Naive thymus-derived CD4-positive, alpha-beta T cell (primary cell): ENCODE measurements around the gene GIPC2. TPM values are rescaled to one million over a fixed set of nuclear protein-coding genes. Genes with fewer than 3 reads are reported as not detected.

Experiments
- ATAC-seq: fragments of 150-1000 bp; cut with Tn5 transposase; 2 replicates; pipeline ENCODE4 v1.10.0; 2021; ENCODE audit warnings: mild to moderate bottlenecking, moderate library complexity
- CTCF ChIA-PET: fragments of 350-600 bp; sonication (Branson Sonifier 250); formaldehyde crosslinking; loops from one replicate; lab custom pipeline; 2021; ENCODE audit warnings: antibody characterized with exemption; lab: Charles Lee
- POLR2A ChIA-PET: fragments of 350-600 bp; sonication (Branson Sonifier 250); formaldehyde crosslinking; loops from one replicate; lab custom pipeline; 2021; ENCODE audit warnings: antibody characterized with exemption, inconsistent platforms; lab: Charles Lee
- DNase-seq, 9 donors: peaks; one replicate each; pipeline versions ENCODE4 v3.0.0 to v3.0.0-alpha.2; 2020 to 2022; ENCODE audit warnings: mixed read lengths in 1 of 9
- H3K27ac ChIP-seq: one replicate; pipeline ENCODE4 v1.7.0; 2013; ENCODE audit warnings: mild to moderate bottlenecking, low read depth, low read length, moderate library complexity
- H3K27me3 ChIP-seq, 2 donors: one replicate each; pipeline ENCODE4 v1.7.0; 2013; ENCODE audit warnings: low read length in 2 of 2, mild to moderate bottlenecking in 2 of 2, moderate library complexity in 2 of 2; ENCODE audit not compliant: control insufficient read depth in 2 of 2, insufficient read depth in 2 of 2
- H3K36me3 ChIP-seq, 3 experiments: 1 replicate in 2 of 3; 2 replicates in 1 of 3; pipeline ENCODE4 v1.7.0; 2013; ENCODE audit warnings: low read length in 3 of 3, mild to moderate bottlenecking in 3 of 3, moderate library complexity in 1 of 3; ENCODE audit not compliant: insufficient read depth in 3 of 3, control insufficient read depth in 2 of 3
- H3K4me1 ChIP-seq, 2 donors: one replicate each; pipeline ENCODE4 v1.7.0; 2013; ENCODE audit warnings: low read length in 2 of 2, mild to moderate bottlenecking in 2 of 2, moderate library complexity in 1 of 2; ENCODE audit not compliant: control insufficient read depth in 2 of 2, insufficient read depth in 2 of 2
- H3K4me3 ChIP-seq: 2 replicates; pipeline ENCODE4 v1.7.0; 2013; ENCODE audit warnings: mild to moderate bottlenecking, low read length
- H3K9me3 ChIP-seq, 3 experiments: 1 replicate in 2 of 3; 2 replicates in 1 of 3; pipeline ENCODE4 v1.7.0; 2013; ENCODE audit warnings: low read length in 3 of 3; ENCODE audit not compliant: control insufficient read depth in 2 of 3
- H3K27ac Mint-ChIP-seq, 9 donors: one replicate each; pipeline ENCODE4 v1.8.0; 2020 to 2022; ENCODE audit warnings: mixed read lengths in 9 of 9, mild to moderate bottlenecking in 8 of 9, moderate library complexity in 5 of 9, inconsistent platforms in 2 of 9
- H3K27me3 Mint-ChIP-seq, 5 donors: one replicate each; pipeline ENCODE4 v1.8.0; 2021 to 2022; ENCODE audit warnings: mixed read lengths in 5 of 5, mild to moderate bottlenecking in 1 of 5
- H3K36me3 Mint-ChIP-seq, 5 donors: one replicate each; pipeline ENCODE4 v1.8.0; 2020 to 2022; ENCODE audit warnings: mixed read lengths in 5 of 5, mild to moderate bottlenecking in 3 of 5, inconsistent platforms in 1 of 5
- H3K4me1 Mint-ChIP-seq, 7 donors: one replicate each; pipeline ENCODE4 v1.8.0; 2020 to 2022; ENCODE audit warnings: mixed read lengths in 7 of 7, mild to moderate bottlenecking in 3 of 7, inconsistent platforms in 1 of 7
- H3K4me3 Mint-ChIP-seq, 10 donors: one replicate each; pipeline ENCODE4 v1.8.0; 2020 to 2022; ENCODE audit warnings: mild to moderate bottlenecking in 10 of 10, mixed read lengths in 10 of 10, moderate library complexity in 6 of 10, inconsistent platforms in 2 of 10
- H3K9me3 Mint-ChIP-seq, 11 donors: one replicate each; pipeline ENCODE4 v1.8.0; 2020 to 2022; ENCODE audit warnings: mixed read lengths in 11 of 11, mild to moderate bottlenecking in 4 of 11, inconsistent platforms in 1 of 11, moderate library complexity in 1 of 11
- intact Hi-C, 2 donors: fragments of 100-400 bp; cut with micrococcal nuclease; formaldehyde crosslinking; loops; one replicate each; pipeline ENCODE4 v1.15.1; 2023
- polyA plus RNA-seq, 2 donors: library from polyadenylated mRNA; unstranded; fragments of 300-500 nt; fragmentation: Illumina TruSeq; gene quantifications; one replicate each; pipeline ENCODE4 v1.2.3, GENCODE V29; 2021
- total RNA-seq, 6 experiments: library from RNA in 5 of 6; stranded (reverse) in 5 of 6; gene quantifications; 1 replicate in 5 of 6; 2 replicates in 1 of 6; pipeline ENCODE4 v1.2.3 and lab custom pipeline; 2021 to 2026

GIPC2 gene
- total and polyA plus RNA-seq, 7 experiments from 2014 or later = 0.05 to 0.60 (median 0.44) TPM; not detected in 3

DNA sequence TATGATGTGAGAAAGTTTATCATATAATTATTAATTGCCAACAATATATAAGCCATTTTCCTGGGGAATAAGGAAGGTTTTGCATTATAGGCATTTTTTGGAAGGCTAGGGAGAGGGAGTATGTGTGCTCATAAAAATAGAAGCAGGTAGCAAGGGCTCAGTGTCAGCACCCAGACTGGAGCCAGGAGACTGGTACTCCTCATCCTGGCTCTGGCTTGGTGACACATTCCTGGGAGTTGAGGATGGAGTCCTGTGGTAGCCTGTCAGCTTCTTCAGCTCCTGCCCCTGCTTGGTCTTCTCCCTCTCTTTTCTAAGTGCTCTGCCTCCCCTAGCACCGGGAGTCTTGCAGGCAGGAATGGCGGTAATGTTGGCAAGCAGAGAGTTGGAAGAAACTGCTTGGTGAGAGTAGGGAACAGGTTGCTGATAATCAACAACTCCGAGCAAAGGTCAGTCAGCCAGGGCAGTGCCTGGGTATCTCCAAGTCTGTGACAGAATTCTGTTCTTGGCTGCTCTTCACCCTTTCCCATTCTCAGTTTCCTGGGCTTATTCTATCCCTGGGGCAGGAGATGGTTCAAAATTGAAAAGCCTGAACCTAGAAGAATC lies 23.0 kb downstream of the GIPC2 start:
- POLR2A ChIA-PET = no interaction called here
- Mint-ChIP-seq H3K36me3 (no peaks in the 10 kb centered on the region), H3K4me3 (no peak overlapping the region), H3K27me3 (peaks cover 14 to 22% (median 21%) of the 10 kb centered on the region in 5 donors), H3K4me1 (no peaks in the 10 kb centered on the region), H3K9me3 (peaks cover 0 to 1% (median 0%) of the 10 kb centered on the region in 11 donors), H3K27ac (peak overlapping the region in 1 of 9 donors; percentile 9)
- CTCF ChIA-PET = no interaction called here
- ATAC-seq = no peak
- no peaks in the 10 kb centered on the region for H3K4me1 ChIP-seq
- no peaks in the 10 kb centered on the region for H3K9me3 ChIP-seq
- intact Hi-C loops = no loop called here
- H3K4me3 ChIP-seq = no peak overlapping the region
- no peaks in the 10 kb centered on the region for H3K27me3 ChIP-seq
- no peak for DNase-seq
- H3K36me3 ChIP-seq = no peaks in the 10 kb centered on the region
- no peak overlapping the region for H3K27ac ChIP-seq

GRCh38 chr1:78069784-78070183 lies 24.0 kb downstream of the GIPC2 start:
- POLR2A ChIA-PET = no interaction called here
- no peak overlapping the region for H3K4me3 ChIP-seq
- Mint-ChIP-seq H3K9me3 (peaks cover 0 to 1% (median 0%) of the 10 kb centered on the region in 11 donors), H3K36me3 (no peaks in the 10 kb centered on the region), H3K4me1 (no peaks in the 10 kb centered on the region), H3K27me3 (peaks cover 14 to 22% (median 18%) of the 10 kb centered on the region in 5 donors), H3K4me3 (no peak overlapping the region), H3K27ac (no peak overlapping the region)
- no peak overlapping the region for H3K27ac ChIP-seq
- intact Hi-C loops = no loop called here
- ATAC-seq (no peak), DNase-seq (no peak)
- CTCF ChIA-PET = no interaction called here
- no peaks in the 10 kb centered on the region for H3K9me3 ChIP-seq
- no peaks in the 10 kb centered on the region for H3K27me3 ChIP-seq
- no peaks in the 10 kb centered on the region for H3K4me1 ChIP-seq
- H3K36me3 ChIP-seq = no peaks in the 10 kb centered on the region

GRCh38 chr1:78070210-78070609 lies 24.4 kb downstream of the GIPC2 start:
- H3K36me3 ChIP-seq = no peaks in the 10 kb centered on the region
- no peaks in the 10 kb centered on the region for H3K9me3 ChIP-seq
- Mint-ChIP-seq H3K4me3 (no peak overlapping the region), H3K27me3 (peaks cover 14 to 22% (median 18%) of the 10 kb centered on the region in 5 donors), H3K27ac (no peak overlapping the region), H3K9me3 (peaks cover 0 to 1% (median 0%) of the 10 kb centered on the region in 11 donors), H3K4me1 (no peaks in the 10 kb centered on the region), H3K36me3 (no peaks in the 10 kb centered on the region)
- POLR2A ChIA-PET = no interaction called here
- DNase-seq = no peak
- H3K4me1 ChIP-seq = no peaks in the 10 kb centered on the region
- H3K27ac ChIP-seq = no peak overlapping the region
- intact Hi-C loops = no loop called here
- H3K27me3 ChIP-seq = no peaks in the 10 kb centered on the region
- CTCF ChIA-PET = no interaction called here
- H3K4me3 ChIP-seq = no peak overlapping the region
- no peak for ATAC-seq

DNA sequence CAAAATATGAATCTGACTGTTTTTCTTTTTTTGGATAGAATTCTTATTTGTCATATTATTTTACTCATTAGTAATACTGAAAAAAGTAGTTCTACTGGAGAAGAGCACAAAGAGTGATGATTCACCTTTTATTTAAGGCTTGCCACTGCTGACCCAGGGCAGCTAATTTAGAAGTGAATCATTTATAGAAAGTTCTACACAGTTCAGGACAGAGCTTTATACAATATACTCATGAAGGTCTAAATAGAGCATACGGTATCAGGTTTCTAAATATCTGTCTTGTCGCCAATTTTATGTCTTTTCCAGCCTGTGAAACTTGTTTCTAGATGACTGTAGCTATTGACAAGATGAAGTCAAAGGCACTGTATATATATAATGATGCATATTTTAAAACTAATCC lies 25.0 kb downstream of the GIPC2 start:
- intact Hi-C loops = no loop called here
- no peak for ATAC-seq

DNA sequence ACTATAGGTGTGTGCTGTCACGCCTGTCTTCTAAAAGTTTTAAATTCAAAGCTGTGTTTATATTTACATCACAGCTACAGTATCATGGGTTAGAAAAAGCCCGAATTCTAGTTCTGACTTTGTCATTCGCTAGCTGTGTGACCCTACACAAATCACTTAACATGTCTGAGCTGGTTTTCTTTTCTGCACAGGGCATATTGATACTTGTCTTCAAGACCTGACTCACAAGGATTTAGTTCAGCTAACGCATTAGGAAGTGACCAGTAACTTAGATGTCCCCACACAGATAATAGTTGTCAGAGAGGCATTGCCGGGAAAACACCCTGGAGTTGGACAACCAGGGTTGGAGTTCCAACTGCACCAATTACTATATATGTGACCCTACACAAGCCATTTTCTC lies 25.9 kb downstream of the GIPC2 start:
- Mint-ChIP-seq H3K27me3 (peaks cover 14 to 22% (median 18%) of the 10 kb centered on the region in 5 donors), H3K27ac (no peak overlapping the region), H3K9me3 (peaks cover 0 to 1% (median 0%) of the 10 kb centered on the region in 11 donors), H3K36me3 (no peaks in the 10 kb centered on the region), H3K4me1 (no peaks in the 10 kb centered on the region), H3K4me3 (no peak overlapping the region)
- no peak overlapping the region for H3K4me3 ChIP-seq
- ChIA-PET POLR2A (no interaction called here), CTCF (no interaction called here)
- no peaks in the 10 kb centered on the region for H3K27me3 ChIP-seq
- no peaks in the 10 kb centered on the region for H3K9me3 ChIP-seq
- no peaks in the 10 kb centered on the region for H3K36me3 ChIP-seq
- intact Hi-C loops = no loop called here
- ATAC-seq (no peak), DNase-seq (no peak)
- H3K27ac ChIP-seq = no peak overlapping the region
- H3K4me1 ChIP-seq = no peaks in the 10 kb centered on the region

More for the DNA sequence above, 25.0 kb downstream of the GIPC2 start:
- POLR2A ChIA-PET = no interaction called here
- no peaks in the 10 kb centered on the region for H3K27me3 ChIP-seq
- peaks cover 0 to 1% (median 0%) of the 10 kb centered on the region in 11 donors for H3K9me3 Mint-ChIP-seq
- H3K4me1 Mint-ChIP-seq = no peaks in the 10 kb centered on the region
- H3K9me3 ChIP-seq = no peaks in the 10 kb centered on the region
- H3K27ac ChIP-seq = no peak overlapping the region
- H3K36me3 ChIP-seq = no peaks in the 10 kb centered on the region
- CTCF ChIA-PET = no interaction called here
- H3K4me1 ChIP-seq = no peaks in the 10 kb centered on the region
- peaks cover 14 to 22% (median 18%) of the 10 kb centered on the region in 5 donors for H3K27me3 Mint-ChIP-seq
- no peak for DNase-seq
- no peaks in the 10 kb centered on the region for H3K36me3 Mint-ChIP-seq
- H3K4me3 ChIP-seq = no peak overlapping the region
- no peak overlapping the region for H3K4me3 Mint-ChIP-seq
- no peak overlapping the region for H3K27ac Mint-ChIP-seq

DNA sequence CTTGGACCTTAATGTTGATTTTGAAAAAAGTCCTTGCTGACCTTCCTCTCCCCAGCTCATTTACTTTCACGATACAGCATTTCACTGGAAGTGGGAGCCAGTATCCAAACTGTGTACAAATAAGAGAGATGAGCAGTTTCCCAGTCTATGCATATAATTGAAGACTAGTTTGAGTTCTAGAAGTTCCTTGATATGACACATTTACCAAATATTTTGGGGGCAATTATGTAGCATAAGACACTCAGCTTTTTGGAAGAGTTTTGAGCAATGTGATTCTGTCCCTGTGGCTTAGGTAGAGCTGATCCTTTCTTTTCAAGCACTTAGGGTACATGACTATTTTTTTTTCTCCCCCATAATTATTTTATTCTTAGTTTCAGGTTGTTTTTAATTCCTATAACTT lies 26.4 kb downstream of the GIPC2 start:
- no peak overlapping the region for H3K4me3 Mint-ChIP-seq
- Histone ChIP-seq H3K27me3 (no peaks in the 10 kb centered on the region), H3K4me3 (no peak overlapping the region), H3K9me3 (no peaks in the 10 kb centered on the region), H3K27ac (no peak overlapping the region), H3K4me1 (no peaks in the 10 kb centered on the region), H3K36me3 (no peaks in the 10 kb centered on the region)
- H3K27me3 Mint-ChIP-seq = peaks cover 14 to 22% (median 17%) of the 10 kb centered on the region in 5 donors
- H3K4me1 Mint-ChIP-seq = no peaks in the 10 kb centered on the region
- ChIA-PET CTCF (interaction anchor here (0.7 kb wide), 1 partner anchor 952 kb away, joined by 5 read pairs; no protein-coding TSS in a partner anchor), POLR2A (no interaction called here)
- H3K36me3 Mint-ChIP-seq = no peaks in the 10 kb centered on the region
- H3K27ac Mint-ChIP-seq = no peak overlapping the region
- intact Hi-C loops = no loop called here
- ATAC-seq (no peak), DNase-seq (no peak)
- H3K9me3 Mint-ChIP-seq = peaks cover 0 to 1% (median 0%) of the 10 kb centered on the region in 11 donors

DNA sequence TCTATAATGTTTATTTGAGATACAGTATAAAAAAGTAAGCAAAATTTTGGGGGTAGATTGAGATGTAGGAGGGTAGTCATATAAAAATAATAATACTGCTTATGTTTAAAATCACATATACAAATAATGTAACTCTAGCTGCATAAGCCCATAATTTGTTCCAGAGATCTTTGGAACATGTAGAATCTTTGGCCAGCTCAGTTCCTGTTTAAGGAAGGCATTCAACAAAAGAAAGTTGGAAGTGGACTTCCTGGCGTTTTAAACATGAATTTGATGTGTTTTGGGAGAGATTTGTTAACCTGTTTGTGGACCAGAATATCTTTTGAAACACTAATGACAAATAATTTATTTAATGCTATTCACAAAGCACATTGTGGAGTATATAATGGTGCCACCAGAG lies 27.7 kb downstream of the GIPC2 start:
- CTCF ChIA-PET = no interaction called here
- Mint-ChIP-seq H3K4me1 (peaks cover 0 to 2% (median 0%) of the 10 kb centered on the region in 7 donors), H3K27me3 (peaks cover 12 to 22% (median 14%) of the 10 kb centered on the region in 5 donors), H3K36me3 (no peaks in the 10 kb centered on the region), H3K27ac (no peak overlapping the region), H3K4me3 (no peak overlapping the region), H3K9me3 (peaks cover 0 to 1% (median 0%) of the 10 kb centered on the region in 11 donors)
- ATAC-seq (no peak), DNase-seq (no peak)
- no peaks in the 10 kb centered on the region for H3K27me3 ChIP-seq
- H3K27ac ChIP-seq = no peak overlapping the region
- H3K36me3 ChIP-seq = no peaks in the 10 kb centered on the region
- H3K4me3 ChIP-seq = no peak overlapping the region
- intact Hi-C loops = no loop called here
- POLR2A ChIA-PET = no interaction called here
- no peaks in the 10 kb centered on the region for H3K4me1 ChIP-seq
- H3K9me3 ChIP-seq = no peaks in the 10 kb centered on the region
